Naive thymus-derived CD4-positive, alpha-beta T cell (primary cell): ENCODE results near the gene MED13L. TPM values are rescaled to one million over a fixed set of nuclear protein-coding genes. Genes with fewer than 3 reads are reported as not detected.
A peak's percentile ranks its signal among the peaks of the same experiment; 100 is the strongest.
"Not testable (repeated sequence)": the region's sequence is repeated elsewhere in the genome, so short reads cannot be mapped to it uniquely, and the experiment has no call there.

Experiments
- ATAC-seq: fragments of 150-1000 bp; cut with Tn5 transposase; 2 replicates; pipeline ENCODE4 v1.10.0; 2021; ENCODE audit warnings: mild to moderate bottlenecking, moderate library complexity
- CTCF ChIA-PET: fragments of 350-600 bp; sonication (Branson Sonifier 250); formaldehyde crosslinking; loops from one replicate; lab custom pipeline; 2021; ENCODE audit warnings: antibody characterized with exemption; lab: Charles Lee
- POLR2A ChIA-PET: fragments of 350-600 bp; sonication (Branson Sonifier 250); formaldehyde crosslinking; loops from one replicate; lab custom pipeline; 2021; ENCODE audit warnings: antibody characterized with exemption, inconsistent platforms; lab: Charles Lee
- DNase-seq, 9 donors: peaks; one replicate each; pipeline versions ENCODE4 v3.0.0 to v3.0.0-alpha.2; 2020 to 2022; ENCODE audit warnings: mixed read lengths in 1 of 9
- H3K27ac ChIP-seq: one replicate; pipeline ENCODE4 v1.7.0; 2013; ENCODE audit warnings: mild to moderate bottlenecking, low read depth, low read length, moderate library complexity
- H3K27me3 ChIP-seq, 2 donors: one replicate each; pipeline ENCODE4 v1.7.0; 2013; ENCODE audit warnings: low read length in 2 of 2, mild to moderate bottlenecking in 2 of 2, moderate library complexity in 2 of 2; ENCODE audit not compliant: control insufficient read depth in 2 of 2, insufficient read depth in 2 of 2
- H3K36me3 ChIP-seq, 3 experiments: 1 replicate in 2 of 3; 2 replicates in 1 of 3; pipeline ENCODE4 v1.7.0; 2013; ENCODE audit warnings: low read length in 3 of 3, mild to moderate bottlenecking in 3 of 3, moderate library complexity in 1 of 3; ENCODE audit not compliant: insufficient read depth in 3 of 3, control insufficient read depth in 2 of 3
- H3K4me1 ChIP-seq, 2 donors: one replicate each; pipeline ENCODE4 v1.7.0; 2013; ENCODE audit warnings: low read length in 2 of 2, mild to moderate bottlenecking in 2 of 2, moderate library complexity in 1 of 2; ENCODE audit not compliant: control insufficient read depth in 2 of 2, insufficient read depth in 2 of 2
- H3K4me3 ChIP-seq: 2 replicates; pipeline ENCODE4 v1.7.0; 2013; ENCODE audit warnings: mild to moderate bottlenecking, low read length
- H3K9me3 ChIP-seq, 3 experiments: 1 replicate in 2 of 3; 2 replicates in 1 of 3; pipeline ENCODE4 v1.7.0; 2013; ENCODE audit warnings: low read length in 3 of 3; ENCODE audit not compliant: control insufficient read depth in 2 of 3
- H3K27ac Mint-ChIP-seq, 9 donors: one replicate each; pipeline ENCODE4 v1.8.0; 2020 to 2022; ENCODE audit warnings: mixed read lengths in 9 of 9, mild to moderate bottlenecking in 8 of 9, moderate library complexity in 5 of 9, inconsistent platforms in 2 of 9
- H3K27me3 Mint-ChIP-seq, 5 donors: one replicate each; pipeline ENCODE4 v1.8.0; 2021 to 2022; ENCODE audit warnings: mixed read lengths in 5 of 5, mild to moderate bottlenecking in 1 of 5
- H3K36me3 Mint-ChIP-seq, 5 donors: one replicate each; pipeline ENCODE4 v1.8.0; 2020 to 2022; ENCODE audit warnings: mixed read lengths in 5 of 5, mild to moderate bottlenecking in 3 of 5, inconsistent platforms in 1 of 5
- H3K4me1 Mint-ChIP-seq, 7 donors: one replicate each; pipeline ENCODE4 v1.8.0; 2020 to 2022; ENCODE audit warnings: mixed read lengths in 7 of 7, mild to moderate bottlenecking in 3 of 7, inconsistent platforms in 1 of 7
- H3K4me3 Mint-ChIP-seq, 10 donors: one replicate each; pipeline ENCODE4 v1.8.0; 2020 to 2022; ENCODE audit warnings: mild to moderate bottlenecking in 10 of 10, mixed read lengths in 10 of 10, moderate library complexity in 6 of 10, inconsistent platforms in 2 of 10
- H3K9me3 Mint-ChIP-seq, 11 donors: one replicate each; pipeline ENCODE4 v1.8.0; 2020 to 2022; ENCODE audit warnings: mixed read lengths in 11 of 11, mild to moderate bottlenecking in 4 of 11, inconsistent platforms in 1 of 11, moderate library complexity in 1 of 11
- intact Hi-C, 2 donors: fragments of 100-400 bp; cut with micrococcal nuclease; formaldehyde crosslinking; loops; one replicate each; pipeline ENCODE4 v1.15.1; 2023
- polyA plus RNA-seq, 2 donors: library from polyadenylated mRNA; unstranded; fragments of 300-500 nt; fragmentation: Illumina TruSeq; gene quantifications; one replicate each; pipeline ENCODE4 v1.2.3, GENCODE V29; 2021
- total RNA-seq, 6 experiments: library from RNA in 5 of 6; stranded (reverse) in 5 of 6; gene quantifications; 1 replicate in 5 of 6; 2 replicates in 1 of 6; pipeline ENCODE4 v1.2.3 and lab custom pipeline; 2021 to 2026

Gene MED13L
- total and polyA plus RNA-seq, 7 experiments from 2014 or later: 8.3 to 283 (median 155) TPM

DNA sequence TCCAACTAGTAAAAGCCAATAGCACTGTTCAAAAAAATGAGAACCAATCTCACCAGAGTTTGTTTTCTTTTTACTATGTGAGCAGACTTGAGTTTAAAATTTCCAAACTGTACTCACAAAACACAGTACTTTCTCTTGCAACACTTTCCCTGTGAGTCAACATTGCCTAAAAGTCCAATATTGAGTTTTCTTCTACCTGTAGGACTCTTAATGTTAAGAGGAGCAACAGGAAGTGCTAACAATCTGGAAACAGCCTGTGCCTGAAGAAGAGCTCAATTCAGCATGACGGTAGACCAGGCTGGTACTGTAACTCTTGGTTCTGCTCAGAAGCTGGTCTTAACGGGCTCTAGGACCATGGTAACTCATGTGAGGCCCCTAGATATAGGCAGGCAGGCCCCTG is 144.3 kb downstream of the MED13L start:
- CTCF ChIA-PET: no interaction called here
- H3K9me3 Mint-ChIP-seq: no peaks in the 10 kb centered on the region
- POLR2A ChIA-PET: interaction anchor here (0.6 kb wide), 1 partner anchor 402 kb away, joined by 3 read pairs; no protein-coding TSS in a partner anchor
- H3K27me3 ChIP-seq: no peaks in the 10 kb centered on the region
- H3K27ac Mint-ChIP-seq: peak overlapping the region in 4 of 9 donors; percentile 24 to 41 (median 36)
- intact Hi-C loops: no loop called here
- no peaks in the 10 kb centered on the region for H3K36me3 ChIP-seq
- H3K27me3 Mint-ChIP-seq: no peaks in the 10 kb centered on the region
- ATAC-seq (peak; percentile 40), DNase-seq (no peak)
- H3K4me3 Mint-ChIP-seq: peak overlapping the region in 7 of 10 donors; percentile 17 to 43 (median 26)
- peaks cover 4 to 33% of the 10 kb centered on the region in 2 donors for H3K4me1 ChIP-seq
- peaks cover 53 to 94% (median 83%) of the 10 kb centered on the region in 7 donors for H3K4me1 Mint-ChIP-seq
- no peak overlapping the region for H3K27ac ChIP-seq
- no peak overlapping the region for H3K4me3 ChIP-seq
- no peaks in the 10 kb centered on the region for H3K9me3 ChIP-seq
- peaks cover 0 to 4% (median 0%) of the 10 kb centered on the region in 5 donors for H3K36me3 Mint-ChIP-seq

DNA sequence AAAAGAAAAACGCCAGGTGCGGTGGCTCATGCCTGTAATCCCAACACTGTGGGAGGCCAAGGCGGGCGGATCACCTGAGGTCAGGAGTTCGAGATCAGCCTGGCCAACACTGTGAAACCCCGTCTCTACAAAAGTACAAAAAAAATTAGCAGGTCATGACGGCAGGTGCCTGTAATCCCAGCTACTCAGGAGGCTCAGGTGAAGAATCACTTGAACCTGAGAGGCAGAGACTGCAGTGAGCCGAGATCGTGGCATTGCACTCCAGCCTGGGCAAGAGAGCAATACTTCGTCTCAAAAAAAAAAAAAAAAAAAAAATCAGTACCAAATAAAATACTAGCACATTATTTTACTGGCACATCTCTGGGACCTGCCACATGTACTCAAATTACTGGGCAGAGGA is 145.5 kb downstream of the MED13L start:
- H3K27me3 Mint-ChIP-seq, POLR2A ChIA-PET, intact Hi-C loops, H3K27ac ChIP-seq, H3K27ac Mint-ChIP-seq, H3K36me3 ChIP-seq, DNase-seq, H3K9me3 ChIP-seq, ATAC-seq, H3K4me3 ChIP-seq, H3K36me3 Mint-ChIP-seq, H3K27me3 ChIP-seq, H3K9me3 Mint-ChIP-seq: not testable (repeated sequence)
- Mint-ChIP-seq H3K4me3 (peak overlapping the region in 1 of 10 donors; percentile 46), H3K4me1 (peaks cover 54 to 96% (median 86%) of the 10 kb centered on the region in 7 donors)
- CTCF ChIA-PET: interaction anchor here (2.4 kb wide), 1 partner anchor 9 kb away, joined by 8 read pairs; no protein-coding TSS in a partner anchor
- peaks cover 4 to 38% of the 10 kb centered on the region in 2 donors for H3K4me1 ChIP-seq

DNA sequence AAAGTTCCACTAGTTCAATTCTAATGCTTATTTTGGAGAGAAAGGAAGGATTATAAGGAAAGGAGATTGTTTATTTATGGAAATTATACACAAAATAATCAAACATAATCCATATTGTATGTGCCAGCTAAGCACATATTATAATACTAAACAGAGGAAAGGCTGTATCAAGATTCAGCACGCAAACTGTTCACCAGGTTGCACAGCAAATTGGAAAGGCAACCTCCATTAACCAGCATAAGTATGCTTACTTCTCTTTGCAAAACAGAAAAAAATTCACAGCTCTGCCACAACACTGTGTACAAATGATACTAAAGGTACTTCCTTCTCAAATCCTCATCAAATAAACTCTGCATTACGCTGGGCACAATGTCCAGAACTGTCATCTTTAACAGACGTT is 146.3 kb downstream of the MED13L start:
- H3K9me3 ChIP-seq: no peaks in the 10 kb centered on the region
- Mint-ChIP-seq H3K4me3 (peak overlapping the region in 3 of 10 donors; percentile 25 to 52 (median 46)), H3K9me3 (no peaks in the 10 kb centered on the region), H3K27ac (peak overlapping the region in 4 of 9 donors; percentile 0 to 63 (median 33)), H3K36me3 (peaks cover 0 to 11% (median 0%) of the 10 kb centered on the region in 5 donors), H3K4me1 (peaks cover 48 to 96% (median 85%) of the 10 kb centered on the region in 7 donors), H3K27me3 (no peaks in the 10 kb centered on the region)
- no peaks in the 10 kb centered on the region for H3K27me3 ChIP-seq
- ChIA-PET CTCF (interaction anchor here (2.4 kb wide), 1 partner anchor 10 kb away, joined by 8 read pairs; no protein-coding TSS in a partner anchor), POLR2A (no interaction called here)
- H3K4me3 ChIP-seq: no peak overlapping the region
- ATAC-seq (no peak), DNase-seq (no peak)
- intact Hi-C loops: no loop called here
- peaks cover 4 to 38% of the 10 kb centered on the region in 2 donors for H3K4me1 ChIP-seq
- H3K27ac ChIP-seq: no peak overlapping the region
- no peaks in the 10 kb centered on the region for H3K36me3 ChIP-seq

DNA sequence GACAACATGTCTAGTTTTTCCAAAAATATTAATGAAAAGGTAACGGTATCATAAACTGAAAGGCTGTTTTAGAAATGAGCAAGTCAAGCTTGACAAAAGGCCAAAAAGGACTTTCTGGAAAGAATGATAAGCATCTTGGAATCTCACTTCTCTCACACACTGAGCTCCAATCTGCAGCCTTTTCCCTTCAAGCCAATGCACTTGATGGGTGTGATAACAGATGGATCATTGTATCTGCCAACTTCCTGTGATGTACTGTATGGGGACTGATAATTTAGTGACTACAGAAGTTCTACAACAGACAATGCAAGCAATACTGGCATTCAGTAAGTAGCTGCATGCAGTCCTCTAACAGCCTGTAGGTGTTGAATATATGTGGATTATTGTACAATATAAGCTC is 147.1 kb downstream of the MED13L start:
- ChIA-PET POLR2A (no interaction called here), CTCF (interaction anchor here (0.7 to 2.4 kb wide), 2 partner anchors 10 to 31 kb away, joined by 3 to 8 read pairs; no protein-coding TSS in a partner anchor)
- ATAC-seq (no peak), DNase-seq (no peak)
- Mint-ChIP-seq H3K9me3 (no peaks in the 10 kb centered on the region), H3K27ac (peak overlapping the region in 2 of 9 donors; percentile 25 to 41), H3K4me1 (peaks cover 42 to 96% (median 87%) of the 10 kb centered on the region in 7 donors), H3K36me3 (peaks cover 0 to 12% (median 0%) of the 10 kb centered on the region in 5 donors), H3K4me3 (peak overlapping the region in 3 of 10 donors; percentile 9 to 52 (median 46)), H3K27me3 (no peaks in the 10 kb centered on the region)
- Histone ChIP-seq H3K4me3 (no peak overlapping the region), H3K36me3 (no peaks in the 10 kb centered on the region), H3K9me3 (no peaks in the 10 kb centered on the region), H3K4me1 (peaks cover 4 to 38% of the 10 kb centered on the region in 2 donors), H3K27ac (no peak overlapping the region), H3K27me3 (no peaks in the 10 kb centered on the region)
- intact Hi-C loops: no loop called here

DNA sequence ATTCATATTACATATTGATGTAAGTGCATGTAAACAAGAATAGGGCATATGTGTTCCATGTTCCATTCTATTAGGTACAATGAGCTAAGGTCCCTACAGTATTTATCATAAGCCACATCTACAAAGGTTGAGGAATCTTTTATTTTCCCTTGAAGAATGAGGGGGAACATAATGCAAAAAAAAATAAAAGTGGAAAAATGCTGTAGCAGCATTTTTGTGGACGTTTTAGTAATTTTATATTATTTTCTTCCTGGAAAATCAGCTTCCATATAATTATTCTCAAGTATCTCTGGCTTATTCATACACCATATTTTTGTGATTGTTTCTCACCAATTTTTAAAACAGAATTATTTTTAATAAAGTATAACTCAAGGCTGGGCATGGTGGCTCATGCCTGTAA is 148.7 kb downstream of the MED13L start:
- H3K27ac Mint-ChIP-seq: no peak overlapping the region
- POLR2A ChIA-PET: no interaction called here
- intact Hi-C loops: loop anchor here in 1 of 2 donors (1.0 kb wide), 1 partner anchor 9 kb away; no protein-coding TSS in a partner anchor
- ATAC-seq (no peak), DNase-seq (no peak)
- no peaks in the 10 kb centered on the region for H3K9me3 ChIP-seq
- H3K36me3 ChIP-seq: no peaks in the 10 kb centered on the region
- H3K27ac ChIP-seq: no peak overlapping the region
- H3K4me3 Mint-ChIP-seq: no peak overlapping the region
- CTCF ChIA-PET: no interaction called here
- H3K4me1 Mint-ChIP-seq: peaks cover 37 to 96% (median 82%) of the 10 kb centered on the region in 7 donors
- no peaks in the 10 kb centered on the region for H3K27me3 Mint-ChIP-seq
- peaks cover 4 to 38% of the 10 kb centered on the region in 2 donors for H3K4me1 ChIP-seq
- H3K9me3 Mint-ChIP-seq: no peaks in the 10 kb centered on the region
- no peak overlapping the region for H3K4me3 ChIP-seq
- H3K36me3 Mint-ChIP-seq: peaks cover 0 to 10% (median 0%) of the 10 kb centered on the region in 5 donors
- no peaks in the 10 kb centered on the region for H3K27me3 ChIP-seq

DNA sequence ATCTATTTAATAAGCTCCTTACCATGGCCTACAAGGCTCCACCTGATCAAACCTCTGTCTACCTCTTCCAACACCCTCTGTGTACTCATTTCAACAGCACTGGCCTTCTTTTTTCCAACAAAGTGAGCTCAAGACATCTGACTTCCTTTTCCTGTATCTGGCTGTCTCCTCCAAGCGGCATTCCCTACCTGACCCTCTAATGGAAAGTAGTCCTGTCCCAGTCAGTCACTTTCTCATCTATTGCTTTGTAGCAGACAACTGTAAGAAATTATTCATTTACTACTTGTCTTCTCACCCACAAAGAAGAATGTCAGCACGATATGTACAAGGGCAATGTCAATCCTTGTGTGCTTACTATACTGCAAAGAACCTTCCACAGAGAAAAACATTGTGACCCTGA is 149.6 kb downstream of the MED13L start:
- Histone ChIP-seq H3K27me3 (no peaks in the 10 kb centered on the region), H3K9me3 (no peaks in the 10 kb centered on the region), H3K36me3 (no peaks in the 10 kb centered on the region), H3K4me1 (peaks cover 4 to 35% of the 10 kb centered on the region in 2 donors), H3K27ac (no peak overlapping the region), H3K4me3 (no peak overlapping the region)
- no peak for ATAC-seq
- CTCF ChIA-PET: no interaction called here
- Mint-ChIP-seq H3K27ac (peak overlapping the region in 4 of 9 donors; percentile 7 to 21 (median 10)), H3K9me3 (no peaks in the 10 kb centered on the region), H3K4me1 (peaks cover 34 to 96% (median 82%) of the 10 kb centered on the region in 7 donors), H3K27me3 (no peaks in the 10 kb centered on the region), H3K36me3 (peaks cover 0 to 10% (median 0%) of the 10 kb centered on the region in 5 donors), H3K4me3 (peak overlapping the region in 3 of 10 donors; percentile 8 to 37 (median 22))
- DNase-seq: no peak
- POLR2A ChIA-PET: no interaction called here
- intact Hi-C loops: loop anchor here in 1 of 2 donors (1.0 kb wide), 1 partner anchor 9 kb away; no protein-coding TSS in a partner anchor
